ENCODE data around the gene SPDYE8.
"Not testable (repeated sequence)": the region's sequence is repeated elsewhere in the genome, so short reads cannot be mapped to it uniquely, and the experiment has no call there.

Gene SPDYE8, protein sequence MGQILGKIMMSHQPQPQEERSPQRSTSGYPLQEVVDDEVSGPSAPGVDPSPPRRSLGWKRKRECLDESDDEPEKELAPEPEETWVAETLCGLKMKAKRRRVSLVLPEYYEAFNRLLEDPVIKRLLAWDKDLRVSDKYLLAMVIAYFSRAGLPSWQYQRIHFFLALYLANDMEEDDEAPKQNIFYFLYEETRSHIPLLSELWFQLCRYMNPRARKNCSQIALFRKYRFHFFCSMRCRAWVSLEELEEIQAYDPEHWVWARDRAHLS

DNA sequence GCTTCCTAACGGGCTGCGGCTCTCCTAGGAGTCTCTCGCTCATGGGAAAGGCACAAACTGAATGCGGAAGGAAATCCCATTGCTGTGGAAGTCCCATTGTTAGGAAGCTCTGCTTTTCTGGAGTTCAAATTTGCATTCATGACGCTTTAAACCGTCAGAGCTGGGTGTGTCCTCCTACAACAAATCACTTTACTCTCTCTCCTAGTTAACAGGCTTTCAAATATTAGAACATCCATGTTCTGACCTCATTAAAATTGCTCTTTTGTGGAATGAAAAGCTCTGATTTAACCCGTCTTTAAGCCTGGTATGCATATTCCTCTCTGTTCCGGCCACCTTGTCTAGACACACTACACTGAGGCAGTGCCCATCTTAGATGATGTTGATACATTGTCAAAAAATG lies at the start of gene SPDYE8:
SPDYE8 (minus strand) TSS at position 101 of the 400 bp plus-strand sequence. CDS start 1,800 bp downstream, outside the sequence.
- DNase-seq = not testable (repeated sequence)

DNA sequence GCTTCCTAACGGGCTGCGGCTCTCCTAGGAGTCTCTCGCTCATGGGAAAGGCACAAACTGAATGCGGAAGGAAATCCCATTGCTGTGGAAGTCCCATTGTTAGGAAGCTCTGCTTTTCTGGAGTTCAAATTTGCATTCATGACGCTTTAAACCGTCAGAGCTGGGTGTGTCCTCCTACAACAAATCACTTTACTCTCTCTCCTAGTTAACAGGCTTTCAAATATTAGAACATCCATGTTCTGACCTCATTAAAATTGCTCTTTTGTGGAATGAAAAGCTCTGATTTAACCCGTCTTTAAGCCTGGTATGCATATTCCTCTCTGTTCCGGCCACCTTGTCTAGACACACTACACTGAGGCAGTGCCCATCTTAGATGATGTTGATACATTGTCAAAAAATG lies 28.2 kb upstream of the SPDYE8 start, which contains the start of gene SPDYE11:
SPDYE11 (minus strand) TSS at position 101 of the 400 bp plus-strand sequence. CDS start 1,800 bp downstream, outside the sequence.
- DNase-seq = not testable (repeated sequence)

GRCh38 chr7:73006491-73006890 lies 23.1 kb downstream of the SPDYE8 start:
- DNase-seq = not testable (repeated sequence)

DNA sequence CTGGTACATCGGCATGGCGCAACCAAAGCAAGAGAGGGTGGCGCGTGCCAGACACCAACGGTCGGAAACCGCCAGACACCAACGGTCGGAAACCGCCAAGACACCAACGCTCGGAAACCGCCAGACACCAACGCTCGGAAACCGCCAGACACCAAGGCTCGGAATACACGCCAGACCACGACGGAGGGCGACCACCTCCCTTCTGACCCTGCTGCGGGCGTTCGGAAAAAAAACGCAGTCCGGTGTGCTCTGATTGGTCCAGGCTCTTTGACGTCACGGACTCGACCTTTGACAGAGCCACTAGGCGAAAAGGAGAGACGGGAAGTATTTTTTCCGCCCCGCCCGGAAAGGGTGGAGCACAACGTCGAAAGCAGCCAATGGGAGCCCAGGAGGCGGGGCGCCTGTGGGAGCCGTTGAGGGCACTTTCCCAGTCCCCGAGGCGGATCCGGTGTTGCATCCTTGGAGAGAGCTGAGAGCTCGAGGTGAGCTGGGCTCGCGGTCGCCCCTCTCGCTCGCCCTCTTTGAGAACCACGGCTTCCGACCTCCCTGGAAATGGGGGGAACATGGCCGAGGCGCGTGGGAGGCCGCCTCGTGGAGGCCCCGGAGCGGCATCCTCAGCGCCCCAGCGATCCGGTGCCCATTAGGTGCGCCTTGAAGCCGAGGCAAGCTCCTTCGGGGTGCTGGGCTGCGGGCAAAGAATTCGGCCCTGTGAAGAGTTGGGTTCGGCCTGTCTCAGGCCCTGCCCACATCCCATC lies 23.7 kb downstream of the SPDYE8 start:
- DNase-seq = not testable (repeated sequence)

GRCh38 chr7:73005356-73005692 lies 24.2 kb downstream of the SPDYE8 start:
- not testable (repeated sequence) for DNase-seq

DNA sequence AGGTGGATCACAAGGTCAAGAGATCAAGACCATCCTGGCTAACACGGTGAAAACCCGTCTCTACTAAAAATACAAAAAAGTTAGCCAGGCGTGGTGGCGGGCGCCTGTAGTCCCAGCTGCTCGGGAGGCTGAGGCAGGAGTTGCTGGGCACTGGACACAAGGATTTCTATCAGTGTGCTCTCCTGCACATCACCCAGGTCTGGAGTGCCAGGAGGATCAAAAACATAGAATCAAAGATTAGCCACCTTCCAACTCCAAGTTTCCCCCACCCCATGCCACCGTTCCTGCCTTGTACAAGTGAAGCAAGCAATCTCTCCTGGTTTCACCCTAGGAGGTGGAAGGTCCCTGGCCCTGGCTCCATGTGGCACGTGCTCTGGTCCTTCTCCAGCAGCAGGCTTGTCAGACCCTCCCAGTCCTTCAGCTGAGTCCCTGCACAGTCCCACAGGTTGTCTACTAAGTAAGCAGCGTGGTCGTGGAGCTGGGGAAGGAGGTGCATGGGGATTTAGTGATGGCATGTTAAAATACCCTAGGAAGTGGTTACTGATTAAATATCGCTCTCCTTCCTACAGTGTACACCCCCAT lies 31.6 kb downstream of the SPDYE8 start:
- DNase-seq = not testable (repeated sequence)

GRCh38 chr7:72997447-72997846 lies 32.1 kb downstream of the SPDYE8 start:
- DNase-seq = not testable (repeated sequence)

- not testable (repeated sequence) for DNase-seq
These were observed 34.1 kb downstream of the SPDYE8 start for GRCh38 chr7:72995484-72995883.

DNA sequence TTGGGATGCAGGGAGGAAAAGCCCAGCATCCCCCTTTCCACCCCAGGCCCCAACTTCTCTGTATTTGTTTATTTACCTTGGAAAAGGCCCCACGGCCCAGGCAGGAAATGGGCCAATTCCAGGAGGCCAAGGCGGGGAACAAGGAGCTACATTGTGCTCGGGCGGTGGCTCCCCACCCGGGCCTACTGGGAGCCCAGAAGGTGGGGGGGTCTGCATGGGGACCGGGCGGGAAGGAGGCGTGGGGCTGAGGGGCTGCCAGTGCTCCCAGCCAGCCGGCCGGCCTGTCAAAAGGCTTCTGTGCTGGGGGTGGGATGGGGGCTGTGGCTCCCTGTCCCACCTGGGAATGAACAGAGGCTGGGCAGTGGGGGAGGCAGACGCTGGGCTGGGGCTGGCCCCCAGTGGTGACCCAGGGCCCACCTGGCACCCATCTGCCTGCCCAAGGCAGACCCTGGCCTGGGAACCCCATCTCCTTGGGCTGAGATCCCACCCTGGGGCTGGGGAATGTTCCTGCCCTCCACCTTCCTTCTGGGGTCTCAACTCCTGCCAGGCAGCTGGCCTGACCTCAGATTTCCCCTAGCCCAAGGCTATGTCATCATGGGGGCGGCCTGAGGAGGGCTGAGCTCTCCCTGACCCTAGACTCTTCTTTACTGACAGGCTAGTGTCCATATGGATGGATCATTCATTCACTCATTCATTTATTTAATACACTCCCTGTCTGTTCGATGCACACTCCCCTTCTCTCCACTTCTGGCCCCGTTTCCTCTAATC lies 39.2 kb downstream of the SPDYE8 start:
- DNase-seq = not testable (repeated sequence)

GRCh38 chr7:72982084-72982483 lies 47.5 kb downstream of the SPDYE8 start:
- DNase-seq = not testable (repeated sequence)

DNA sequence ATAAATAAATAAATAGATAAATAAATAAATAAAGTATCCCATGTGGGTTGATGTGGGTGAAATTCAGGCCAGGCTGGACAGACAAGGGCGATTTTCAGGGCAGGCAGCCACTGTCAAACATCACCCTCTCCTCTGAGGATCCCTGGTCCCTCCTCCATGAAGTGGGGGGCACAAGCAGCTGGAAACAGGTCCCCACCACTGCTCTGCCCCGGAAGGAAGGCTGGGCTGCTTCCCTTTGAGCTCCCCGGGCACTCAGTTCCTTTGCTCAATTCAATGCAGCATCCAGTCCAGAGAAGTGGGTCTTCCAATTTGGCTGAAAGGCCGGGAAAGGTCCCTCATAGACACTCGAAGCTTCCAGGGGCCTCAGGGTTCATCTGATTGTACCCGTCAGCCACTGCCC lies 49.2 kb downstream of the SPDYE8 start:
- not testable (repeated sequence) for DNase-seq

- DNase-seq = not testable (repeated sequence)
These were observed 53.1 kb downstream of the SPDYE8 start for GRCh38 chr7:72976434-72976833.

- DNase-seq = not testable (repeated sequence)
These were observed 53.8 kb downstream of the SPDYE8 start for GRCh38 chr7:72975656-72976286.

- DNase-seq = not testable (repeated sequence)
These were observed 54.8 kb downstream of the SPDYE8 start for GRCh38 chr7:72974781-72975180.

GRCh38 chr7:72971505-72971904 lies 58.1 kb downstream of the SPDYE8 start:
- DNase-seq = not testable (repeated sequence)

Measured in amniotic stem cell (primary cell).